NCI-H2227 (cell line): Measurements from ENCODE around the gene LOXL3.

ENCODE experiments used
- DNase-seq: peaks from one replicate; lab custom pipeline; 2025; ENCODE audit not compliant: unreplicated experiment; lab: John Stamatoyannopoulos, UW

Gene LOXL3, protein sequence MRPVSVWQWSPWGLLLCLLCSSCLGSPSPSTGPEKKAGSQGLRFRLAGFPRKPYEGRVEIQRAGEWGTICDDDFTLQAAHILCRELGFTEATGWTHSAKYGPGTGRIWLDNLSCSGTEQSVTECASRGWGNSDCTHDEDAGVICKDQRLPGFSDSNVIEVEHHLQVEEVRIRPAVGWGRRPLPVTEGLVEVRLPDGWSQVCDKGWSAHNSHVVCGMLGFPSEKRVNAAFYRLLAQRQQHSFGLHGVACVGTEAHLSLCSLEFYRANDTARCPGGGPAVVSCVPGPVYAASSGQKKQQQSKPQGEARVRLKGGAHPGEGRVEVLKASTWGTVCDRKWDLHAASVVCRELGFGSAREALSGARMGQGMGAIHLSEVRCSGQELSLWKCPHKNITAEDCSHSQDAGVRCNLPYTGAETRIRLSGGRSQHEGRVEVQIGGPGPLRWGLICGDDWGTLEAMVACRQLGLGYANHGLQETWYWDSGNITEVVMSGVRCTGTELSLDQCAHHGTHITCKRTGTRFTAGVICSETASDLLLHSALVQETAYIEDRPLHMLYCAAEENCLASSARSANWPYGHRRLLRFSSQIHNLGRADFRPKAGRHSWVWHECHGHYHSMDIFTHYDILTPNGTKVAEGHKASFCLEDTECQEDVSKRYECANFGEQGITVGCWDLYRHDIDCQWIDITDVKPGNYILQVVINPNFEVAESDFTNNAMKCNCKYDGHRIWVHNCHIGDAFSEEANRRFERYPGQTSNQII

DNA sequence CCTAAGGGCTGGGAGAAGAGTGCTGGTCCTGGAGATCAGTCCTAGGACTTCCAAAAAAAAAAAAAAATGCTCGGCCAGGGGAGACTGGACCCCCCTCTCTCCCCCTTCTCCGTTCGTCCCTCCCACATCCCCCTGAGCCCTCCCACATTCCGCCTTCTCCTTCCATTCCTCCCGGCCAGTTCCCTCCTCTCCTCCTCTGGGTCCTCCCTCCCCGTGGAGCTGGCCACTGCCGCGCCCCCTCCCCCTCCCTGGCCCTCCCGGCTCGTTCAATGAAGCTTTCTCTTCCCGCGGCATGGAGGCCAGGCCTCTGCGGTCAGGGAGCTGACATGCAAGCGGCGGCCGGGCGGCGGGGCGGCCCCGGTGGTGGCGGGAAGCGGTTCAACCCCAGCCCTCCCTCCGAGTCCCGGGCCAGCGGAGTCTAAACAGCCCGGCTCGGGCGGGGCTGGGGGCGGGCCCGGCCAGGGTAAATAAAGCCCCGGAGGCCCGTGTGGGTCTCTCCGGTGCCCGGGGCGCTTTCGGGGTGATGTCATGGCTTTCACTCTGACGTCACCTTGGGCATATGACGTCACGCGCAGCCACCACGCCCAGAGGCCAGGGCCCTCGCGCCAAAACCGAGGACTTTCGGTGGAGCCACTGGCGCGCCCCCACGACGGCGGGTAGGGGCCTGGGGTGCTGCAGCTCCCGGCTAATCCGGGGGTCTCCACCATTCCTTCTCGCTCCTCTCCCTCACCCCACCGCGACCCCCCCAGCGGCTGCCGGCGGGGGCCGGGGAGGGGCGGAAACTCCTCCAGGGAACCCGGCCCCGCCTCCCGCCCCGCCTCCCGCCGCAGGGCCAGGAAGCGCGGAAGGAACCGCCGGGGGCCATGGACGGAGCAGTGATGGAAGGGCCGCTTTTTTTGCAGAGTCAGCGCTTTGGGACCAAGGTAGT, at the start of gene LOXL3, which contains the start of gene DOK1:
LOXL3 (minus strand) TSS at position 51 of the 928 bp plus-strand sequence. CDS start 1,308 bp downstream, outside the sequence.
DOK1 (plus strand) TSS at position 829 of the 928 bp plus-strand sequence; CDS start at position 864, 35 bp downstream.
- peak; percentile 91 for DNase-seq

GRCh38 chr2:74602586-74603281, 49.0 kb upstream of the LOXL3 start:
- no peak for DNase-seq

DNA sequence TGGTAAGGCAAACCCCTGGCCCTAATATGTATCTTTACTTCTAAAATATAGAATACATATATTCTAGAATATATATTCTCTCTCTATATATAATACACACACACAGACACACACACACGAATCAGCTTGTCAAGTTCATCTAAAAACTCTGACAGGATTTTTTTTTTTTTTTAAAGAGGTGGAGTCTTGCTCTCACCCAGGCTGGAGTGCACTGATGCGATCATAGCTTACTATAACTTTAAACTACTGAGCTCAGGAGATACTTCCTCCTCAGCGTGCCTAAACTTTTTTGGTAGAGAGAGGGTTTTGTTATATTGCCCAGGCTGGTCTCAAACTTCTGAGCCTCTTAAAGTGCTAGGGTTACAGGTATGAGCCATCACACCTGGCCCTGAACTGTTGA, 45.9 kb upstream of the LOXL3 start:
- no peak for DNase-seq

- DNase-seq: no peak
Observed at GRCh38 chr2:74597410-74597809, 43.7 kb upstream of the LOXL3 start.

GRCh38 chr2:74596584-74596983, 42.8 kb upstream of the LOXL3 start:
- DNase-seq: no peak

- DNase-seq: no peak
Observed at GRCh38 chr2:74593826-74594772, 40.4 kb upstream of the LOXL3 start.

GRCh38 chr2:74588664-74589063, 34.9 kb upstream of the LOXL3 start:
- DNase-seq: no peak

- peak; percentile 74 for DNase-seq
Observed at GRCh38 chr2:74587664-74588277, 34.0 kb upstream of the LOXL3 start.

DNA sequence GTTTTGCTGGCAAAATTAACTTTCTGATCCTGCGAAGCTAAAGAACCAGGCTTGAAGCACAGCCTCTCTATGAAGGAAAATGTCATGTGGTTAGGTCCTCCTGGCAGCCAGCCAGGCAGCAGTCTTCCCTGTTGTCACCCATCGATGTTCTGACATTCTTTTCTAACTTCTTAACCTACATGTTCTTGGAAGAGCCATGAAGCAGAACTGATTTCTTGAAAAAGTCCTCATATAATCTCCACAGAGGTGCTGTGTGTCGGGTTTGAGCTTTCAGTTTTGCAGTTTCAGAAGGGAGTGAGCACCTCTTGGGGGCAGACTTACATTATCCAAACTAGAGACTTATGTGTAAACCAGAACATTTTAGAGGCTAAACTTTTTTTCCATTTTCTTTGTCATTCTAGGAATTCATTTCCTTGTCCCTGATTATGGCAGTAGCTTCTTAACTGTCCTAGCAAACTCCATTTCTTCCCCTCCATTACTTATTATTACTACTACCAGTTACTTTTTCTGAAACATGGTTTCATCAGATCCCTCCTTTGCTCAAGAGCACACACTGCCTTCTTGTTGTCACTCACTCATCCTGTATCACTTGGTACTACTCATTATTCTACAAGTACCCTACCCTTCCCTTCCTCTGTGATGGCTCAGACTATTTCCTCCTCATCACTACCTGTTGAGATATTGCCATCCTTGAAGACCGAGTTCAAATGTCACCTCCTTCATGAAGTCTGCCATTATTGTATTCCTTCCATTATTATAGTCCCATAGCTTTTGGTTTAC, 31.9 kb upstream of the LOXL3 start:
- DNase-seq: no peak

DNA sequence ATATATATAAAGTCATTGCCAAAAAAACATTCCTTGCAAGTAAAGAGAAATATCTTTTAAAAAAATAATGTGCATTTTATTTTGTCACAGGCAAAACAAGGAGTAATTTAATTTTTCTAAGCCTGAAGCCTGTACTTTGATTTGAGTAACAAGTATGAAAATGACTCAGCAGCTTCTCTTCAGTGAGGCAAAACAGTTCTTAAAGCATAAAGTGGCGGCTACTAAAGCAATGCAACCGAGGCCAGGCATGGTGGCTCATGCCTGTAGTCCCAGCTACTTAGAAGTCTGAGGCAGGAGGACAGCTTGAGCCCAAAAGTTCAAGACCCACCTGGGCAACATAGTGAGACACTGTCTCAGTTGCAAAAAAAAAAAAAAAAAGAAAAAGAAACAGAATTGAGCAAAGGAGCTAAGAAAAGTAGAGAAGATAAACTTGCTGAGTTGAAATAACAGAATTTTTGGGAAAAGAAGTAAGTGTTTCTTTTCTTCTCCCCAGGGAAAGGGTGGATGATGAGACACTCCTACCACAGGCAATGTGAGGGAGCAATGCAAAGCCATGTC, 30.4 kb upstream of the LOXL3 start:
- DNase-seq: no peak

DNA sequence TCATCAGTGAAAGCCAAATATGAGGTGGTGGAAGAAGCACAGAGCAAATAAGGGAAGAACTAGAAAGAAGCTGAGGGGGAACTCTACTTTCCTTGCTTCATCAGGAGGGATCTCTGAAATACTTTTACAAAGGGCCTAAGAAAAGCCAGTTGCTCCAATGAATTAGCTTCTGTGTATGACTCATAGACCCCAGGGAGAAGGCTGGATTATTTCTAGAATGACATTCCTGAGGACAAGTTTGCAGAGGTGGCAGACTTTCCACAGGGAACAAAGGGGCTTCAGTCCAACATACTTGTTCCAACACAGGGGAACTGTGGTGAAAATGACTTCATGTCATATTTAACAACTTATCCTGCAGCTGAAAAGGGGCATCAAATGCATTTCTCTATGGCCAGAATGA, 29.8 kb upstream of the LOXL3 start:
- no peak for DNase-seq

- DNase-seq: no peak
Observed at GRCh38 chr2:74582184-74582583, 28.4 kb upstream of the LOXL3 start.

DNA sequence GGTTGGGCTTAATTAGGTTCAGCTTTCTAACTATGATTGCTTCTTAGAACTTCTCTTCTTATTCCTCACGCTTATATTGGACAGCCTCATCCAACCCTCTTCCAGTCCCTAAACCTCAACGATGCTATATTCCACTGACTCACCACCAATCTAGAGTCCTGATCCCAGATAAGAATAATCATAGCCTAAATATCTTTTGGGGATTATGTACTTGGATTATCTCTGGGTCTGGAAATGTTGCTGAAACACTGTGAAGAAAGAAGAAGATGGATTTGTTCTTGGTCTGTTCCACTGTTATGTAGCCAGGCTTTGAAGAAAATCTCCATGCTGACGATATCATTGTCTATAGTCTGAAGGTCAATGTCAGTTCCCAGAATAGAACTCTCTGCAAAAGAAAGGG, 27.7 kb upstream of the LOXL3 start:
- DNase-seq: no peak

GRCh38 chr2:74578408-74578807, 24.7 kb upstream of the LOXL3 start:
- no peak for DNase-seq

DNA sequence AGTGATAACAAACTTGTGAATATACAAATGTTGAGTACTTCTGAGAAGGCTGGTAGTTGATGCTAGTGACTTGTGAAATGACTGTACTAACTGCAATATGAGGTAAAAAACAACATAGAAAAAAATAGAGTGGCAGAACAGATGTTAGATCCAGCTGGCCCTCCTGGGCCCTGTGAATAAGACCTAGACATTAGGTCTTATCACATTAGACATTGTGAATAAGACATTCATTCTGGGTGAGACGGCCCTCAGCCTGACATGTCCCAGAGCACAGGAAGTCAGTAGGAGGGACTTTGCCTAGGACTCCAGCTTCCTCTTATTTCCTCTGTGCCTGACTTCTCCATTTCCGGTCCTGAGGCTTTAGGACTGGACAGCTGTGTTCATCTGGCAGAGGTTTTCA, 23.7 kb upstream of the LOXL3 start:
- no peak for DNase-seq

- DNase-seq: no peak
Observed at GRCh38 chr2:74576863-74577229, 23.1 kb upstream of the LOXL3 start.

DNA sequence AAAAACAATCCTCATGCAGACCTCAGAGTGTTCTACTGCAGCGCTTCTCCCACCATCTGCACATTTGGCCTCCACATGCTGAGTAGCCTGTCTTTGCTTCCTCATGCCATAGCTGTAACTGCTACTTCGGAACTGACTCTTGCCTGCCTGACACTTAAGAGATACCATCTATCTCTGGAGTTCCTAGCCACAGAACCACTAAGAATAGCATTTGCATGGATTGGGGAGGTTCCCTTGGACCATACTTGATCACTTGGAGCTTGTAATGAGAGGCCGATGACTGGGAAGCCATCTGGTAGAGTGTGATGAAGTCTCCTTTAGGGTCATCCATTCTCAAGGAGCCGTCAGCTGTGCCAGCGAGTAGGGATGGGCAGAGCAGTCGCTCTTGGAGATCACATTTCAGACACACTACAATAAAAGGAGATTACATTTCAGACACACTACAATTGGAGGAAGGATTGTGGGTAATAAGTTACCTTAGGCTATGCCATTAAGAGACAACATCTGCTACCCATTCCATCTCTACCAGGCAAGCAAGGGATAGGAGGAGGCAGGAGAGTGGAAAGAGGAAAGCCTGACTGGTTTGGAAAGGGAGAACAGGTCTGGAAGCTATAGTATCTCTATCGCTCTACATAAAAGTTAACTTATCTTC, 22.6 kb upstream of the LOXL3 start:
- no peak for DNase-seq
